GM19463 (cell line): Measurements from ENCODE around the gene THAP11.
"Not testable (repeated sequence)": the region's sequence is repeated elsewhere in the genome, so short reads cannot be mapped to it uniquely, and the experiment has no call there.

Experiments
- ATAC-seq: cut with Tn5 transposase; IDR thresholded peaks from one replicate; pipeline ENCODE4 v1.9.1; 2021; ENCODE audit warnings: mild to moderate bottlenecking, moderate library complexity; ENCODE audit not compliant: unreplicated experiment

THAP11 gene

GRCh38 chr16:67861877-67862276, 19.8 kb downstream of the THAP11 start:
- no peak for ATAC-seq

GRCh38 chr16:67862623-67863583, 20.8 kb downstream of the THAP11 start:
- no peak for ATAC-seq

DNA sequence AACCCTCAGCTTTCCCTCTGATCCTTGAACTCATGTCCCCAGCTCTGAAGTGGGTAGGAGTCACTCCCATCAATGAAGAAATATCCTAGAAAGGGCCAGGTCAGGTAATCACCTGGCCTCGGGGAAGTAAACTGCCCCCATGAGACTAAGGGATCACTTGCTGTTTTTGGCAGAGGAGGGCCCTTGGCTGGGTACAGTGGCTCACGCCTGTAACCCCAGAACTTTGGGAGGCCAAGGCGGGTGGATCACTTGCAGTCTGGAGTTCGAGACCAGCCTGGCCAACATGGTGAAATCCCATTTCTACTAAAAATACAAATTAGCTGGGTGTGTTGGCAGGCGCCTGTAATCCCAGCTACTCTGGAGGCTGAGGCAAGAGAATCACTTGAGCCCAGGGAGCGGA, 21.9 kb downstream of the THAP11 start:
- not testable (repeated sequence) for ATAC-seq

GRCh38 chr16:67864594-67864993, 22.5 kb downstream of the THAP11 start:
- ATAC-seq: no peak

GRCh38 chr16:67865318-67865717, 23.2 kb downstream of the THAP11 start:
- no peak for ATAC-seq

DNA sequence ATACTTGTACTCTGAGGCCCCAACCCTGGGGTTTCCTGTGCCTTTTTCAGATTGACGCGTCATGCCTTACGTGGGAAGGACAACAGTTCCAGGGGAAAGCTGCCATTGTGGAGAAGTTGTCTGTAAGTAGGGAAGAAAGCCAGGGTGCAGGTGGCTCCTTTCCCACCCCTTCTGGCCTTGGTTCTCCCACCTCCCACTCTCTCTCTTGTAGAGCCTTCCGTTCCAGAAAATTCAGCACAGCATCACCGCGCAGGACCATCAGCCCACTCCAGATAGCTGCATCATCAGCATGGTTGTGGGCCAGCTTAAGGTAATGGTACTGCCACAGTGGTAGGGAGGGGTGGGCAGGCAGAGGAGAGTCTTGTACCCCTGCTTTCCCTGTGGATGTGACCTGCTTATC, 26.2 kb downstream of the THAP11 start:
- ATAC-seq: no peak

- no peak for ATAC-seq
Measured at GRCh38 chr16:67869653-67870052, 27.5 kb downstream of the THAP11 start.

DNA sequence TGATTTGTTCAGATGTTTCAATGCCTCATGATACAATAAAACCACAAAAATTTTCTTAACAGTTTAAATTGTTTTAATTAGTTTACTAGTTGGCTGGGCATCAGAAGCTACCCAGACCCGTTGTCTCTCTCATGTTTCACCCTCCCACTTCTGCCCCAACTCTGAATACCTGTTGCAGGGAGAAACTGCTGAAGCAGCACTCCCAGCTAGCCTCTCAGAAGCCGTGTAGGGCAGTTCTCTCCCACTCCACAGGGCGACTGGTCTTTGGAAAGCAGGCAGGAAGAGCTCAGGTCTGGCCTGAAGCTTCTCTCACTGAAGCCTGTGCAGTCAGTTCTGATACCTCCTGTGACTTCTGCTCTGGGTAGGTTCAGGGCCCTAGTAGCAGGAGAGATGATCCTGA, 29.1 kb downstream of the THAP11 start:
- ATAC-seq: no peak

- no peak for ATAC-seq
Measured at GRCh38 chr16:67872131-67872630, 30.1 kb downstream of the THAP11 start.

DNA sequence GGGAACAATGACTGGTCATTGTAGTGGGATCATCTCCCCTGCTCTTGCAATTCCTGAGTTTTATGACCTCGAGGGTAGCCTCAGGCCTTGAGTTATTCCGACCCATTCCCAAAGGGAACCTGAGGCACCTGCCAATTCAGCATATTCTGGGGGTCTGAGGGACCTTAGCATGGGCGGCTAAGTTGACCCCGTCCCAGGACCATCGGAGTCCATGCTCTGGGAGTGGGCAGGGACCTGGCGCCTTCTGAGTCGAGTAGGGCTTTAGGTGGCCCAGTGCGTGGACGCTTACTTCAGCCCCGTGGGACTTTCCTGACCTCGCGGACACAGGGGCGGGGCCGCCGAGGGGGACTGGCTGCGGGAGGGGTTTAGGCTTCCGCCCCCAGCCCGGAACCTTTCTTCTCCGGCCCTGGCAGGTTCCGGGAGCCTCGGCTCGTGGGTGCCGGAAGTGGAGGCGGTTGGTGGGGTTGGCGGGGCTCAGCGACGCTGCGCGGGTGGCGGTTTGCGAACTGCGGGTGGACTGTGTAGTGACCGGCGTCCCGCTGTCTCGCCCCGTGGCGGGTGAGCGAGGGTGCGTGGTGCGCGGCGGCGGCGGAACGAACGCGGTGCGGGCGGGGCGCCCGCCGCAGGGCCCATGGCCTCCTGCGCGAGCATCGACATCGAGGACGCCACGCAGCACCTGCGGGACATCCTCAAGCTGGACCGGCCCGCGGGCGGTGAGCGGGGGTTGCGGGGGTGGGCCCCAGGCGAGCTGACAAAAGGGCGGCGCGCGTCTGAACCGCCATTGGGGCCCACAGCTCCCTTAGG, 30.7 kb downstream of the THAP11 start, which contains the start of gene EDC4:
EDC4 (plus strand) TSS at position 422 of the 804 bp plus-strand sequence; CDS start at position 632, 210 bp downstream.
- ATAC-seq: peak; percentile 83

GRCh38 chr16:67873435-67874370, 31.6 kb downstream of the THAP11 start:
- ATAC-seq: no peak

GRCh38 chr16:67874372-67874771, 32.3 kb downstream of the THAP11 start:
- ATAC-seq: no peak

DNA sequence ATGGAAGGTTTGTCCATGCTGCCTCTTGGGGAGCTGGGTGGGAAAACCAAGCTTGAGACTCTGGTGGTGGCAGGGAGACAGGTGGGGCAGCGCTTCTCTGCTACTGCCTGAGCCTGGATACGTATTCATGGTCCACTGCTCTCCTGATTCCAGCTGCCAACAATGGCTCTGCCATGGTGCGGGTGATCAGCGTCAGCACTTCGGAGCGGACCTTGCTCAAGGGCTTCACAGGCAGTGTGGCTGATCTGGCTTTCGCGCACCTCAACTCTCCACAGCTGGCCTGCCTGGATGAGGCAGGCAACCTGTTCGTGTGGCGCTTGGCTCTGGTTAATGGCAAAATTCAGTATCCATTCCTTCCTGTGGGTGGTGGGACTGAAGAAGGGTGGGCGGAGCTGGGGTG, 34.9 kb downstream of the THAP11 start:
- ATAC-seq: no peak

DNA sequence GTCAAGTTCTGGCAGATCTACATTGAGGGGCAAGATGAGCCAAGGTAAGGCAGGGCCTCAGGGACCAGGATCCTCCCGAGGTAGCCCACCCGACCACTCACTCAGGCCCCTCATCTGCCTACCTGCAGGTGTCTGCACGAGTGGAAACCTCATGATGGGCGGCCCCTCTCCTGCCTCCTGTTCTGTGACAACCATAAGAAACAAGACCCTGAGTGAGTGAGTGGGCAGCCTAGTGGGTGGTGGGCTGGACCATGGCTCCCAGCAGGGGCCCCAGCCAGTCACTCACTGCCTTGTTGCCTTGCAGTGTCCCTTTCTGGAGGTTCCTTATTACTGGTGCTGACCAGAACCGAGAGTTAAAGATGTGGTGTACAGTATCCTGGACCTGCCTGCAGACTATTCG, 36.1 kb downstream of the THAP11 start:
- ATAC-seq: no peak

DNA sequence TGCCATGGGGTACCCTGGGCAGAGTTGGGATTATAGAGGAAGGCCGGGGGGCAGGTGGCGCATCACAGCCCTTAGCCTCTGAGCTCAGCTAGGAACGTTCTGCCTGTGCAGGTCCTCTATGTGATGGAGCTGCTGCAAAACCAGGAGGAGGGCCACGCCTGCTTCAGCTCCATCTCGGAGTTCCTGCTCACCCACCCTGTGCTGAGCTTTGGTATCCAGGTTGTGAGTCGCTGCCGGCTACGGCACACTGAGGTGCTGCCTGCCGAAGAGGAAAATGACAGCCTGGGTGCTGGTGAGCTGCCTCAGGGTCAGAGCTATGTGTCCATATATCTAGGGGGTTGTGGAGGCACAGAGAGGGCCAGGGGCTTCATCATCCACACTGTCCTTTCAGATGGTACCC, 36.7 kb downstream of the THAP11 start:
- ATAC-seq: no peak

- no peak for ATAC-seq
Measured at GRCh38 chr16:67879462-67879861, 37.3 kb downstream of the THAP11 start.

- ATAC-seq: no peak
Measured at GRCh38 chr16:67879936-67880335, 37.8 kb downstream of the THAP11 start.

GRCh38 chr16:67880584-67880983, 38.5 kb downstream of the THAP11 start:
- no peak for ATAC-seq

DNA sequence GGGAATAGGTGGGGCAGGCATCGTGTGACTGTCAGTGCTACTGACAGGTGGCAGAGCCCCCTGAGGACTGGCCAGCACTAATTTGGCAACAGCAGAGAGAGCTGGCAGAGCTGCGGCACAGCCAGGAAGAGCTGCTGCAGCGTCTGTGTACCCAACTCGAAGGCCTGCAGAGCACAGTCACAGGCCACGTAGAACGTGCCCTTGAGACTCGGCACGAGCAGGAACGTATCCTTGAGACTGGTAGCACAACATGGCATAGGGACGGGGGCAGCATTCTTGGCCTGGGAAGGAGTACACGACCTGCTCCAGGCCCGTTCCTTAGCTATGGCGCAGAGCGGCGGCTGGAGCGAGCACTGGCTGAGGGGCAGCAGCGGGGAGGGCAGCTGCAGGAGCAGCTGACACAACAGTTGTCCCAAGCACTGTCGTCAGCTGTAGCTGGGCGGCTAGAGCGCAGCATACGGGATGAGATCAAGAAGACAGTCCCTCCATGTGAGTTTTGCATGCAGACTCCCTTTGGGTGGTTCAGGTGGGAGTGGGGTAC, 39.6 kb downstream of the THAP11 start:
- no peak for ATAC-seq
